Fibroblast of mammary gland (primary cell): ENCODE measurements around the gene DPT.

Source experiments
- DNase-seq: peaks from one replicate; pipeline ENCODE4 v3.0.0-alpha.2; 2010; ENCODE audit warnings: low read depth
- H3K4me3 ChIP-seq: 2 replicates; pipeline ENCODE4 v1.5.1; 2011; ENCODE audit warnings: low read depth, mild to moderate bottlenecking, low read length, moderate library complexity; ENCODE audit not compliant: control insufficient read depth
- CTCF ChIP-seq: conservative IDR thresholded peaks from 2 replicates; pipeline ENCODE4 v1.5.1; 2011; ENCODE audit warnings: low read depth, low read length, inconsistent platforms; ENCODE audit not compliant: control insufficient read depth, insufficient read depth

The DPT gene

GRCh38 chr1:168708698-168709404 is 20.2 kb downstream of the DPT start:
- DNase-seq: no peak
- H3K4me3 ChIP-seq: no peak overlapping the region
- TF ChIP-seq CTCF: no peak

- no peak overlapping the region for H3K4me3 ChIP-seq
- DNase-seq: no peak
- TF ChIP-seq CTCF: no peak
Observed at GRCh38 chr1:168706391-168706992, 22.5 kb downstream of the DPT start.

DNA sequence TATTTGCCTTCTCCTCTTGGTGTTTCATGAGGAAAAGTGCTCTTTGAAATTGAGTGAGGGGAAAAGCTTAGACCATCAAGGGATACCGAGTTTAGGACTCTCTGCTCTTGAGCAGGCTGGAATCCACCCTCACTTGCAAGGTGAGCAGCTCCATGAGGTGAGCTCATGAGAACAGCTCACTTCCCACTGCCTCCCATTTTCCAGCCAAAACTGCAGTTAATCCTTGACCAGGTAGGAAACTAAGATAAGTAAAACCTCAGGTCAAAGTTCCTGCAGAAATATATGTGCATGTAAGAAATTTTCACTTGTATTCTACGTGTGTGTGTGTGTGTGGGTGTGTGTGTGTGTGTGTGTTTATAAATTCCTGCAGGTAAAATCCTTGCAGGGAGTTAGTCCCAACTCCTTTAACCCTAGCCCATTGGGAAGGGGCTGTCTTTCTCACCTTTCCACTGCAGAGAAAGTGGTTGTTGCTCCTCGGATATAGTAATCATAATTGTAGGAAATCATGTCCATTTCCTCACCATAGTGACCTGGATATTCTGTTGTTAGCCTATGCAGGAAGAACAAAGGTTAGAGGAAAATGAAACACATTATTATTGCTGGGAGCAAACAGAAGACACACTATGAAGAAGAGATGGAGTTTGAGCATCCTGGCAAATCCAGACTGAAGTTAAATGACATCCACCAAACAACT is 28.3 kb downstream of the DPT start:
- TF ChIP-seq CTCF: no peak
- no peak for DNase-seq
- H3K4me3 ChIP-seq: no peak overlapping the region

DNA sequence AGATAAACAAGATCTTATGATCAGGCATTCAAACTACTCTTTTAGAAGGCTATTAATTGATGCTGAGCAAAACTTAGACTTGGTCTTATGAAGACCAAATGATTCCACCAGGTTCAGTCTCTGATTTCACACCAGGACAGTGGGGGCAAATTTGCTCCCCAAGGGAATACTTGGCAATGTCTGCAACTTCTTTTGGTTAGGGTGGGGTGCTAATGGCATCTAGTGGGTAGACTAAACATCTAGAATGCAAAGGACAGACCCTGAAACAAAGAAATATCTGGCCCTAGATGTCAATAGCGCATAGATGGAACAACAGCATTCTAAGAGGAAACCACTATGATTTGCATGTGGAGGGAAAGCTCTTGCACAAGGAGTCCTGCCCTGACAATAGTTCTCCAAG is 30.6 kb downstream of the DPT start:
- DNase-seq: no peak
- no peak for TF ChIP-seq CTCF
- H3K4me3 ChIP-seq: no peak overlapping the region

DNA sequence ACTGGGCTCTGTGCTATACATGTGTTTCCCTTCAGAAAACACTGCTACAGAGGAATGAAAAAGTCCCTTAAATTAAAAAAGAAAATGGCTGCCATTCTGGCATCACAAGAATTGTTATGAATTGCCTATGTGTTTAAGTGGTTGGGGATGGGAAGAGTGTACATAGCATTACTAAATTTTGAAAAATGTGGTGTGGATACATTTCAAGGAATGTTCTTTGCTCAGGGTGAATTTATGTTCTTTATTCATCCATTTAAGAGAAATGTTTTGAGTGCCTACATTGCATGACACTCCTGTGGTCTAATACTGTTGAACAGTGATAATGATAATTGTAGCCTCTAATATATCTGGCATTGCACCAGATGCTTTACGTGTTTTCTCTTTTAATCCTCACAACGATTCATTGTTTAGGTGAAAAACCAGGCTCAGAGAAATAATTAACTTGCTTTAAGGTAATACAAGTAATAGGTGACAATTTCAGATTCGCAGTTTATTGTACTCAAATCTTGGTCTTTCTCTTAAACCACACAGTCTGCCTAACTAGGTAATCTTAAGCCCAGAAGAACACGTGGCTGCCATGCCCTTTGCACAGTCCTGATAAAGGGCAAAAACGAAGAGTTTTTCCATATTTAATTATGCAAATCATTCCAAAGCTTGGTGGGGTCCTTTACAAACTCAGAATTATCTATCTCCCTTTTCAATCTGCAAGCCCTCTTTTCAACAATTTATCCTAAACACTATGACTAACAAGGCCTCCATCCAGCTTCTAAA is 31.5 kb downstream of the DPT start:
- no peak overlapping the region for H3K4me3 ChIP-seq
- TF ChIP-seq CTCF: no peak
- DNase-seq: no peak

GRCh38 chr1:168696125-168696760 is 32.8 kb downstream of the DPT start:
- no peak overlapping the region for H3K4me3 ChIP-seq
- TF ChIP-seq CTCF: no peak
- DNase-seq: no peak
